H1 (cell line): ENCODE measurements around the gene ARID4B. TPM values are rescaled to one million over a fixed set of nuclear protein-coding genes. Genes with fewer than 3 reads are reported as not detected.

Experiments used
- BCL11A ChIP-seq, 2 experiments: IDR thresholded peaks; one replicate each; pipeline ENCODE4 v1.6.1; 2011; ENCODE audit warnings: low read depth in 2 of 2, low read length in 2 of 2, mild to moderate bottlenecking in 2 of 2
- CHD2 ChIP-seq: IDR thresholded peaks from 2 replicates; pipeline ENCODE4 v1.6.1; 2012; ENCODE audit warnings: low read length, improper control_type of control experiment
- GTF2F1 ChIP-seq: IDR thresholded peaks from 2 replicates; pipeline ENCODE4 v1.6.1; 2012; ENCODE audit warnings: low read depth, low read length, improper control_type of control experiment, borderline replicate concordance
- JUN ChIP-seq: IDR thresholded peaks from 2 replicates; pipeline ENCODE4 v1.6.1; 2011; ENCODE audit warnings: low read depth, mild to moderate bottlenecking, improper control_type of control experiment, low read length
- KDM5A ChIP-seq: fragments of 200-600 bp; IDR thresholded peaks from 2 replicates; pipeline ENCODE4 v1.7.1; 2012; ENCODE audit warnings: mild to moderate bottlenecking, low read length, inconsistent platforms, mixed read lengths
- POLR2AphosphoS5 ChIP-seq: IDR thresholded peaks from 2 replicates; pipeline ENCODE4 v1.6.1; 2011; ENCODE audit warnings: low read depth, low read length
- polyA plus RNA-seq, 7 experiments: library from polyadenylated mRNA; depleted of rRNA in 3 of 7; stranded (reverse) in 5 of 7; unstranded in 2 of 7; fragments of >200 nt in 5 of 7; fragments of 200-250 nt in 2 of 7; gene quantifications; 1 replicate in 5 of 7; 2 replicates in 1 of 7; 4 replicates in 1 of 7; pipeline versions ENCODE4 v1.2.1 to v1.2.3, GENCODE V29; 2011 to 2013; ENCODE audit warnings: missing spikeins in 2 of 7, mixed read lengths in 2 of 7
- total RNA-seq: library from RNA; stranded (reverse); fragmentation: NEBNext Ultra II Directional; extraction: Animal tissue kit (Norgen Biotek cat#: 25700); gene quantifications from 2 replicates; pipeline ENCODE4 v1.2.1, GENCODE V29; 2021
- TF ChIP-seq, protein P1 (sequence below): IDR thresholded peaks from 2 replicates; pipeline ENCODE4 v1.6.1; 2011; ENCODE audit warnings: low read length, improper control_type of control experiment

ARID4B gene
- total and polyA plus RNA-seq, 2 of the 8 experiments (the other 6 are each of a cell fraction or from before 2014, with no cell fraction given), result 5.1 to 28.8 TPM

DNA sequence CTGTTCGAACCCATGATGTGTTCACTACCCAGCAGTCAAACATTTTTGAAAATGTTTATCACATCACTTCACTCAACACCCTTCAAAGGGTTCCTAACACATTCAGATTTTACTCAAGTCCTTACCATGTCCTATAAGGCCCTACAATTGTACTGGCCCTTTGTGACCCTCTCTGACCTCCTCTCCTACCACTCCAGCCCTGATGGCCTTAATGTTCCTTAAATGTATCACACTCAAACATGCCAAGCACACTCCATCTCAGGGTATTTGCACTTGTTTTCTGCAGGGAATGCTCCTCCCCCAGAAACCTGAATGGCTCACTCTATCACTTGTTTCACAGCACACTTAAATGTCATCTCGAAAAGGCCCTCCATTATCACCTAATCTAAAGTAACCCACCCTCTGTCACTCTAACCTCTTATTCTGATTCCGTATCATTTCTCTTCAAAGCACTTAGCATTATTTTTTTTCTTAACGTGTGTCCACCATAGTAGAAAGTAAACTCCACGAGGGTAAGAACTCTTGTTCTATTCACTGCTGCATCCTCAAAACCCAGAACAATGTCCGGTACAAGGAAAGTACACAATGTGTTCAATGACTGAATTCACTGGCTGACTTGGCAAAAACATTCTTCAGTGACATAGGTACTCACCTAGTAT is 7.3 kb downstream of the ARID4B start (continued):
- TF ChIP-seq, protein P1, sequence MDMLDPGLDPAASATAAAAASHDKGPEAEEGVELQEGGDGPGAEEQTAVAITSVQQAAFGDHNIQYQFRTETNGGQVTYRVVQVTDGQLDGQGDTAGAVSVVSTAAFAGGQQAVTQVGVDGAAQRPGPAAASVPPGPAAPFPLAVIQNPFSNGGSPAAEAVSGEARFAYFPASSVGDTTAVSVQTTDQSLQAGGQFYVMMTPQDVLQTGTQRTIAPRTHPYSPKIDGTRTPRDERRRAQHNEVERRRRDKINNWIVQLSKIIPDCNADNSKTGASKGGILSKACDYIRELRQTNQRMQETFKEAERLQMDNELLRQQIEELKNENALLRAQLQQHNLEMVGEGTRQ, result no peak
- TF ChIP-seq GTF2F1, result no peak
- no peak for TF ChIP-seq JUN
- TF ChIP-seq CHD2, result no peak
- no peak for TF ChIP-seq POLR2AphosphoS5
- TF ChIP-seq KDM5A, result no peak
- TF ChIP-seq BCL11A (IDR thresholded peaks at IDR 0.05; ENCODE audit: low read depth in 2 of 2, low read length in 2 of 2), result no peak
